H9 (cell line): ENCODE measurements around the gene KCNJ13. TPM values are rescaled to one million over a fixed set of nuclear protein-coding genes. Genes with fewer than 3 reads are reported as not detected.

ENCODE experiments used
- DNase-seq: peaks from one replicate; pipeline ENCODE4 v3.0.0-alpha.2; 2017
- H2AFZ ChIP-seq: one replicate; pipeline ENCODE4 v1.6.1; 2013; ENCODE audit warnings: mild to moderate bottlenecking, low read length, control low read depth, moderate library complexity
- H2AK5ac ChIP-seq: 2 replicates; pipeline ENCODE4 v1.6.1; 2013; ENCODE audit warnings: low read length, control low read depth, mixed read lengths; ENCODE audit not compliant: insufficient read length
- H2BK120ac ChIP-seq: one replicate; pipeline ENCODE4 v1.6.1; 2013; ENCODE audit warnings: low read depth, mild to moderate bottlenecking, low read length, control low read depth, inconsistent platforms; ENCODE audit not compliant: poor library complexity, severe bottlenecking
- H2BK12ac ChIP-seq: 2 replicates; pipeline ENCODE4 v1.6.1; 2013; ENCODE audit warnings: low read length, control low read depth, mixed read lengths, low read depth; ENCODE audit not compliant: insufficient read length
- H2BK15ac ChIP-seq: 2 replicates; pipeline ENCODE4 v1.6.1; 2013; ENCODE audit warnings: low read depth, low read length, control low read depth
- H2BK20ac ChIP-seq: one replicate; pipeline ENCODE4 v1.6.1; 2013; ENCODE audit warnings: low read depth, mild to moderate bottlenecking, low read length, control low read depth, inconsistent platforms; ENCODE audit not compliant: poor library complexity, severe bottlenecking
- H2BK5ac ChIP-seq: 2 replicates; pipeline ENCODE4 v1.6.1; 2013; ENCODE audit warnings: low read length, control low read depth, mixed read lengths; ENCODE audit not compliant: insufficient read length
- H3K14ac ChIP-seq: 2 replicates; pipeline ENCODE4 v1.6.1; 2013; ENCODE audit warnings: low read length, control low read depth; ENCODE audit not compliant: insufficient read depth
- H3K18ac ChIP-seq: 2 replicates; pipeline ENCODE4 v1.6.1; 2013; ENCODE audit warnings: low read depth, mild to moderate bottlenecking, mixed read lengths, low read length, control low read depth; ENCODE audit not compliant: insufficient read length
- H3K23ac ChIP-seq: 2 replicates; pipeline ENCODE4 v1.6.1; 2013; ENCODE audit warnings: low read length, control low read depth, mixed read lengths, low read depth; ENCODE audit not compliant: insufficient read length
- H3K23me2 ChIP-seq: 2 replicates; pipeline ENCODE4 v1.6.1; 2013; ENCODE audit warnings: low read depth, mild to moderate bottlenecking, mixed read lengths, low read length, control low read depth; ENCODE audit not compliant: insufficient read length, poor library complexity, severe bottlenecking
- H3K27ac ChIP-seq: 2 replicates; pipeline ENCODE4 v1.5.1; 2013; ENCODE audit warnings: low read length, control low read depth, mixed read lengths, low read depth; ENCODE audit not compliant: insufficient read length
- H3K27me3 ChIP-seq: 2 replicates; pipeline ENCODE4 v1.6.1; 2013; ENCODE audit warnings: low read length, control low read depth, inconsistent platforms; ENCODE audit not compliant: insufficient read depth
- H3K4ac ChIP-seq: 2 replicates; pipeline ENCODE4 v1.6.1; 2013; ENCODE audit warnings: low read depth, mild to moderate bottlenecking, control low read depth, inconsistent platforms, low read length, moderate library complexity
- H3K4me1 ChIP-seq: 2 replicates; pipeline ENCODE4 v1.6.1; 2013; ENCODE audit warnings: low read length, control low read depth, inconsistent platforms; ENCODE audit not compliant: insufficient read depth
- H3K4me2 ChIP-seq: 2 replicates; pipeline ENCODE4 v1.6.1; 2013; ENCODE audit warnings: low read length, control low read depth, mixed read lengths; ENCODE audit not compliant: insufficient read length, insufficient read depth
- H3K56ac ChIP-seq: 2 replicates; pipeline ENCODE4 v1.6.1; 2013; ENCODE audit warnings: low read depth, mild to moderate bottlenecking, mixed read lengths, low read length, control low read depth; ENCODE audit not compliant: insufficient read length
- H3K79me1 ChIP-seq: 2 replicates; pipeline ENCODE4 v1.6.1; 2013; ENCODE audit warnings: low read depth, mild to moderate bottlenecking, moderate library complexity, low read length, control low read depth, inconsistent platforms; ENCODE audit not compliant: insufficient read depth, poor library complexity, severe bottlenecking
- H3K79me2 ChIP-seq: 2 replicates; pipeline ENCODE4 v1.6.1; 2013; ENCODE audit warnings: low read length, control low read depth, inconsistent platforms; ENCODE audit not compliant: insufficient read depth
- H3K9ac ChIP-seq: 2 replicates; pipeline ENCODE4 v1.6.1; 2013; ENCODE audit warnings: low read length, control low read depth, mixed read lengths; ENCODE audit not compliant: insufficient read length; ENCODE audit errors: extremely low read depth
- H3K9me3 ChIP-seq: one replicate; pipeline ENCODE4 v1.6.1; 2013; ENCODE audit warnings: low read depth, low read length, inconsistent platforms; ENCODE audit not compliant: control insufficient read depth
- H3T11ph ChIP-seq: one replicate; pipeline ENCODE4 v1.6.1; 2013; ENCODE audit warnings: mild to moderate bottlenecking, low read length, control low read depth, inconsistent platforms
- H4K20me1 ChIP-seq: one replicate; pipeline ENCODE4 v1.6.1; 2013; ENCODE audit not compliant: control insufficient read depth, insufficient read length, insufficient read depth
- H4K5ac ChIP-seq: 2 replicates; pipeline ENCODE4 v1.6.1; 2013; ENCODE audit warnings: low read depth, mild to moderate bottlenecking, mixed read lengths, low read length, control low read depth; ENCODE audit not compliant: insufficient read length
- H4K8ac ChIP-seq: replicated peaks from 2 replicates; pipeline ENCODE4 v1.6.1; 2013; ENCODE audit warnings: low read length, control low read depth, mixed read lengths, low read depth; ENCODE audit not compliant: insufficient read length
- H4K91ac ChIP-seq: 2 replicates; pipeline ENCODE4 v1.6.1; 2013; ENCODE audit warnings: low read depth, mild to moderate bottlenecking, moderate library complexity, mixed read lengths, low read length, control low read depth; ENCODE audit not compliant: insufficient read length
- H3K27ac Mint-ChIP-seq, 3 experiments: 2 replicates in 2 of 3; 3 replicates in 1 of 3; pipeline ENCODE4 v1.8.0; 2020 to 2021; ENCODE audit warnings: mixed read lengths in 3 of 3, mild to moderate bottlenecking in 1 of 3, moderate library complexity in 1 of 3
- H3K27me3 Mint-ChIP-seq: 2 replicates; pipeline ENCODE4 v1.8.0; 2021; ENCODE audit warnings: low read depth, mild to moderate bottlenecking, moderate library complexity, mixed read lengths
- H3K36me3 Mint-ChIP-seq, 3 experiments: 2 replicates in 2 of 3; 3 replicates in 1 of 3; pipeline ENCODE4 v1.8.0; 2020 to 2021; ENCODE audit warnings: low read depth in 3 of 3, mixed read lengths in 3 of 3; ENCODE audit not compliant: insufficient read depth in 1 of 3
- H3K4me1 Mint-ChIP-seq, 2 experiments: 2 replicates each; pipeline ENCODE4 v1.8.0; 2020; ENCODE audit warnings: mixed read lengths in 2 of 2
- H3K4me3 Mint-ChIP-seq, 2 experiments: 2 replicates in 1 of 2; 3 replicates in 1 of 2; pipeline ENCODE4 v1.8.0; 2020 to 2021; ENCODE audit warnings: mild to moderate bottlenecking in 2 of 2, mixed read lengths in 2 of 2, moderate library complexity in 1 of 2
- H3K9me3 Mint-ChIP-seq, 2 experiments: 2 replicates in 1 of 2; 3 replicates in 1 of 2; pipeline ENCODE4 v1.8.0; 2020; ENCODE audit warnings: mild to moderate bottlenecking in 2 of 2, mixed read lengths in 2 of 2, moderate library complexity in 1 of 2
- WGBS: extraction: QIAGEN DNeasy Blood & Tissue Kit; methylation state at CpG from one replicate; pipeline ENCODE4 v1.1.7; 2013; ENCODE audit warnings: missing lambda C conversion rate, low lambda C conversion rate, mixed read lengths; ENCODE audit not compliant: insufficient read length; ENCODE audit errors: extremely low coverage; 5-methylcytosine and 5-hydroxymethylcytosine counted together
- total RNA-seq: library from RNA; stranded (reverse); gene quantifications from 2 replicates; pipeline ENCODE4 v1.2.1, GENCODE V29; 2021
- TF ChIP-seq, protein P1 (sequence below): fragments of 200-600 bp; sonication (generic); conservative IDR thresholded peaks from 3 replicates; pipeline ENCODE4 v1.8.0; 2021; ENCODE audit warnings: antibody characterized with exemption, mild to moderate bottlenecking

KCNJ13 gene
- total RNA-seq, 1 experiment from 2014 or later, result not detected

DNA sequence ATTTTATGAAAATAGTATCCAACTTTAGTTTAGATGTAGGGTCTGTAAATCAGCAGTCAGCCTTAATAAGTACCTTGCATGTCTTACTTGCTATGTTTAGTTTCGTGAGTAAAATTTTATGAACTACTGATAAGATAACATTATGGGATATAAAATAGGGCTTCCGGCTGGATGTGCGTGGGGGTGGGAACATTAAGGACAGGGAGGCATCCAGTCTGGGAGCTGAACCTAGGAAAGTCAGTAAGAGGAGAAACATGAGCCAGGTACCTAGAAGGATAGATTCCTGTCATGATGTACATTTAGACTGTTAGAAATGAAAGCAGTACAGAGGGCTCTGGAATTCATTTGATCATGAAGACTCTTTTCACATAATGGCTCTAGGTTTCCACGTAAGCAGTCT, 12.7 kb upstream of the KCNJ13 start:
- Histone ChIP-seq H3K18ac (no peak overlapping the region), H3K9ac (no peak overlapping the region), H4K20me1 (no peaks in the 10 kb centered on the region), H3K27ac (no peak overlapping the region), H2BK15ac (no peak overlapping the region), H2BK120ac (no peak overlapping the region), H3K4ac (no peak overlapping the region), H4K8ac (no peak overlapping the region), H2BK5ac (no peak overlapping the region), H3K9me3 (no peaks in the 10 kb centered on the region), H3K79me2 (no peaks in the 10 kb centered on the region), H3K4me1 (no peaks in the 10 kb centered on the region), H3K14ac (no peak overlapping the region), H3K56ac (no peak overlapping the region), H3K4me2 (no peak overlapping the region), H4K5ac (no peak overlapping the region), H3K23me2 (no peaks in the 10 kb centered on the region), H4K91ac (no peak overlapping the region), H2AK5ac (no peak overlapping the region), H3K27me3 (no peaks in the 10 kb centered on the region), H3T11ph (no peak overlapping the region), H2BK20ac (no peak overlapping the region), H2BK12ac (no peak overlapping the region), H3K79me1 (no peaks in the 10 kb centered on the region), H2AFZ (no peak overlapping the region), H3K23ac (no peak overlapping the region)
- no peaks in the 10 kb centered on the region for H3K9me3 Mint-ChIP-seq
- H3K4me1 Mint-ChIP-seq, result no peaks in the 10 kb centered on the region
- H3K27me3 Mint-ChIP-seq, result no peaks in the 10 kb centered on the region
- DNase-seq, result no peak
- H3K27ac Mint-ChIP-seq, result no peak overlapping the region
- WGBS, result no CpG with 5 or more reads among the region's 4 CpGs
- TF ChIP-seq, protein P1, sequence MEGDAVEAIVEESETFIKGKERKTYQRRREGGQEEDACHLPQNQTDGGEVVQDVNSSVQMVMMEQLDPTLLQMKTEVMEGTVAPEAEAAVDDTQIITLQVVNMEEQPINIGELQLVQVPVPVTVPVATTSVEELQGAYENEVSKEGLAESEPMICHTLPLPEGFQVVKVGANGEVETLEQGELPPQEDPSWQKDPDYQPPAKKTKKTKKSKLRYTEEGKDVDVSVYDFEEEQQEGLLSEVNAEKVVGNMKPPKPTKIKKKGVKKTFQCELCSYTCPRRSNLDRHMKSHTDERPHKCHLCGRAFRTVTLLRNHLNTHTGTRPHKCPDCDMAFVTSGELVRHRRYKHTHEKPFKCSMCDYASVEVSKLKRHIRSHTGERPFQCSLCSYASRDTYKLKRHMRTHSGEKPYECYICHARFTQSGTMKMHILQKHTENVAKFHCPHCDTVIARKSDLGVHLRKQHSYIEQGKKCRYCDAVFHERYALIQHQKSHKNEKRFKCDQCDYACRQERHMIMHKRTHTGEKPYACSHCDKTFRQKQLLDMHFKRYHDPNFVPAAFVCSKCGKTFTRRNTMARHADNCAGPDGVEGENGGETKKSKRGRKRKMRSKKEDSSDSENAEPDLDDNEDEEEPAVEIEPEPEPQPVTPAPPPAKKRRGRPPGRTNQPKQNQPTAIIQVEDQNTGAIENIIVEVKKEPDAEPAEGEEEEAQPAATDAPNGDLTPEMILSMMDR, result no peak
- peaks cover 7 to 51% (median 48%) of the 10 kb centered on the region in 3 experiments; a peak in 6 of 7 replicates for H3K36me3 Mint-ChIP-seq
- no peak overlapping the region for H3K4me3 Mint-ChIP-seq
